Measurements from ENCODE around the gene SFTPA2.
"Not testable (repeated sequence)": the region's sequence is repeated elsewhere in the genome, so short reads cannot be mapped to it uniquely, and the experiment has no call there.

- TF ChIP-seq CTCF (tag by site-specific recombination; IDR thresholded peaks at IDR 0.05); ZNF513 (tag by site-specific recombination; IDR thresholded peaks at IDR 0.05); ZNF121 (tag by site-specific recombination; IDR thresholded peaks at IDR 0.05); ZFHX2 (tag by site-specific recombination; conservative IDR thresholded peaks at IDR 0.05): not testable (repeated sequence)
These were observed 35.0 kb downstream of the SFTPA2 start for GRCh38 chr10:79525049-79525710.
